Vagina (tissue), 2 donors: ENCODE measurements around the gene ANKRD30B.
"Not testable (repeated sequence)": the region's sequence is repeated elsewhere in the genome, so short reads cannot be mapped to it uniquely, and the experiment has no call there.

Experiments used
- POLR2A ChIP-seq, 2 donors: fragments of 450-650 bp; IDR thresholded peaks; one replicate each; pipeline ENCODE4 v1.6.1; 2017; ENCODE audit warnings: antibody characterized with exemption in 2 of 2, mild to moderate bottlenecking in 2 of 2, moderate library complexity in 2 of 2
- POLR2AphosphoS5 ChIP-seq, 2 donors: sonication (generic); formaldehyde crosslinking; IDR thresholded peaks; one replicate each; pipeline ENCODE4 v1.9.0; 2017; ENCODE audit warnings: antibody characterized with exemption in 2 of 2, mild to moderate bottlenecking in 2 of 2, low read depth in 1 of 2; ENCODE audit not compliant: insufficient read depth in 1 of 2
- TF ChIP-seq, protein P1 (sequence below), 3 experiments: fragments of 450-650 bp in 2 of 3; fragments of 200-600 bp in 1 of 3; sonication (generic) in 1 of 3; IDR thresholded peaks; one replicate each; pipeline ENCODE4 v1.5.1; 2017 to 2019; ENCODE audit warnings: antibody characterized with exemption in 3 of 3, mild to moderate bottlenecking in 2 of 3, moderate library complexity in 2 of 3

DNA sequence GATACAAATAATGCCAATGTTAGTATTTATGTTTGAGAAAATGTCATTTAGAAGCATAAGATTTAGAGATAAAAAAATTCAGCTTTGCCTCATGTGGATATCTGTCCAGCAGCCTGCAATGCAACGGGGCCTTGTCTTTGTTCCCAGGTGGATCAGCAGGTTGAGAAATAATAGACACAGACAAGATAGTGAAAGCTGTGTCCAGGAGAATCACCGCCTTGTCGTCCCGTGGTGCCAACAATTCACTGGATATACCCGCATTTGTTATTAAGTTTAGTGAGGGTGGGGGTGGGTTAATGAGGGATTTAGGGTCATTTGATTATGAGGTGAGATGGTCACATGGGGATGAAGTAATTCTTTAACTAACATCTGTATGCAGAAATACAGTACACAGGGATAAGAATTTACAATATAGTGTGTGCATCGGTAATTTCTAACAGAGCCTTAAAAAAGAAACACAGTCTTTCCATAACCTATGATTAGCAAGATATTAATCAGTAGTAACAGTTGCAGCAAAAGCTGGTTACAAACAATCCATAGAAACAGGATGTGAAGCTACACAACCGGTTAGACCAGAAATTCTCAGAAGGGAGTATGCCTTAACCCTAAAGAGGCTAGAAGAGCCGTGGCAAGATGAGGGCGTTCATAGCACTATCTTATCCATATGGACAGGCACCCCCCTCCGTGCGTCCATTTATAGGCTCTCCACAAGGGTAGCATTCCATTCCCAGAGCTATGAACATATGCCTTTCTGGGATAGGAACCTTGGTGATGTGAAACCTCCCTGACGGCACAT lies 50.2 kb downstream of the ANKRD30B start:
- TF ChIP-seq, protein P1, sequence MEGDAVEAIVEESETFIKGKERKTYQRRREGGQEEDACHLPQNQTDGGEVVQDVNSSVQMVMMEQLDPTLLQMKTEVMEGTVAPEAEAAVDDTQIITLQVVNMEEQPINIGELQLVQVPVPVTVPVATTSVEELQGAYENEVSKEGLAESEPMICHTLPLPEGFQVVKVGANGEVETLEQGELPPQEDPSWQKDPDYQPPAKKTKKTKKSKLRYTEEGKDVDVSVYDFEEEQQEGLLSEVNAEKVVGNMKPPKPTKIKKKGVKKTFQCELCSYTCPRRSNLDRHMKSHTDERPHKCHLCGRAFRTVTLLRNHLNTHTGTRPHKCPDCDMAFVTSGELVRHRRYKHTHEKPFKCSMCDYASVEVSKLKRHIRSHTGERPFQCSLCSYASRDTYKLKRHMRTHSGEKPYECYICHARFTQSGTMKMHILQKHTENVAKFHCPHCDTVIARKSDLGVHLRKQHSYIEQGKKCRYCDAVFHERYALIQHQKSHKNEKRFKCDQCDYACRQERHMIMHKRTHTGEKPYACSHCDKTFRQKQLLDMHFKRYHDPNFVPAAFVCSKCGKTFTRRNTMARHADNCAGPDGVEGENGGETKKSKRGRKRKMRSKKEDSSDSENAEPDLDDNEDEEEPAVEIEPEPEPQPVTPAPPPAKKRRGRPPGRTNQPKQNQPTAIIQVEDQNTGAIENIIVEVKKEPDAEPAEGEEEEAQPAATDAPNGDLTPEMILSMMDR (IDR thresholded peaks at IDR 0.05): not testable (repeated sequence)
- not testable (repeated sequence) for TF ChIP-seq POLR2A (IDR thresholded peaks at IDR 0.05); POLR2AphosphoS5 (IDR thresholded peaks at IDR 0.05; ENCODE audit: insufficient read depth in 1 of 2, low read depth in 1 of 2)
